Keratinocyte (primary cell): ENCODE results near the gene MEGF8. TPM values are rescaled to one million over a fixed set of nuclear protein-coding genes. Genes with fewer than 3 reads are reported as not detected.

ENCODE experiments used
- DNase-seq: peaks from one replicate; pipeline ENCODE4 v3.0.0-alpha.2; 2011; ENCODE audit warnings: low read depth, missing footprints, low spot score
- FAIRE-seq: peaks from 2 replicates; lab custom pipeline; 2011; peaks lifted over from hg19 to GRCh38; lab: Jason Lieb, UNC
- H2AFZ ChIP-seq: 2 replicates; pipeline ENCODE4 v1.6.0; 2012; ENCODE audit warnings: low read length, control low read depth, inconsistent platforms; ENCODE audit not compliant: control insufficient read depth
- H3K27ac ChIP-seq: 2 replicates; pipeline ENCODE4 v1.5.1; 2011; ENCODE audit warnings: low read length; ENCODE audit not compliant: control insufficient read depth, insufficient read depth
- H3K27me3 ChIP-seq: 3 replicates; pipeline ENCODE4 v1.6.0; 2011; ENCODE audit warnings: low read length; ENCODE audit not compliant: control insufficient read depth, insufficient read depth; ENCODE audit errors: extremely low read depth
- H3K36me3 ChIP-seq, 2 experiments: 2 replicates in 1 of 2; 3 replicates in 1 of 2; pipeline ENCODE4 v1.5.1; 2011; ENCODE audit warnings: low read length in 2 of 2, mild to moderate bottlenecking in 1 of 2; ENCODE audit not compliant: control insufficient read depth in 2 of 2, insufficient read depth in 2 of 2; ENCODE audit errors: extremely low read depth in 1 of 2
- H3K4me1 ChIP-seq: 3 replicates; pipeline ENCODE4 v1.5.1; 2011; ENCODE audit warnings: low read length; ENCODE audit not compliant: control insufficient read depth, insufficient read depth; ENCODE audit errors: extremely low read depth
- H3K4me2 ChIP-seq: 3 replicates; pipeline ENCODE4 v1.6.0; 2011; ENCODE audit warnings: low read depth, low read length; ENCODE audit not compliant: control insufficient read depth, insufficient read depth; ENCODE audit errors: extremely low read depth
- H3K4me3 ChIP-seq, 3 experiments: fragments of 200-600 bp in 1 of 3; sonication (generic) in 1 of 3; 2 replicates in 2 of 3; 3 replicates in 1 of 3; pipeline ENCODE4 v1.5.1; 2011 to 2016; ENCODE audit warnings: low read length in 3 of 3, mild to moderate bottlenecking in 3 of 3, control low read depth in 2 of 3, inconsistent platforms in 1 of 3, low read depth in 1 of 3, mixed read lengths in 1 of 3, mixed run types in 1 of 3, moderate library complexity in 1 of 3; ENCODE audit not compliant: control insufficient read depth in 2 of 3, insufficient read depth in 2 of 3; ENCODE audit errors: extremely low read depth in 1 of 3
- H3K79me2 ChIP-seq: 2 replicates; pipeline ENCODE4 v1.6.0; 2012; ENCODE audit warnings: low read length; ENCODE audit not compliant: control insufficient read depth, insufficient read depth
- H3K9ac ChIP-seq: 3 replicates; pipeline ENCODE4 v1.6.0; 2011; ENCODE audit warnings: low read length; ENCODE audit not compliant: control insufficient read depth, insufficient read depth; ENCODE audit errors: extremely low read depth
- H3K9me1 ChIP-seq: 3 replicates; pipeline ENCODE4 v1.6.0; 2011; ENCODE audit warnings: low read length; ENCODE audit not compliant: control insufficient read depth, insufficient read depth; ENCODE audit errors: extremely low read depth
- H3K9me3 ChIP-seq: 2 replicates; pipeline ENCODE4 v1.5.1; 2012; ENCODE audit warnings: low read depth, low read length; ENCODE audit not compliant: control insufficient read depth
- H4K20me1 ChIP-seq: 3 replicates; pipeline ENCODE4 v1.6.0; 2011; ENCODE audit warnings: low read length; ENCODE audit not compliant: control insufficient read depth, insufficient read depth; ENCODE audit errors: extremely low read depth
- EZH2 ChIP-seq: IDR thresholded peaks from one replicate; pipeline ENCODE4 v1.6.1; 2012; ENCODE audit warnings: inconsistent platforms, mild to moderate bottlenecking, low read length, moderate library complexity
- dilution Hi-C: fragments of 300-500 bp; cut with MboI; formaldehyde crosslinking; loops from one replicate; pipeline ENCODE4 v1.7.0; 2020; ENCODE audit warnings: low sequenced_read_pairs; ENCODE audit not compliant: extremely low pct_ligation_motif_present
- polyA plus RNA-seq, 5 experiments: library from polyadenylated mRNA; depleted of rRNA in 3 of 5; stranded (reverse) in 3 of 5; stranded (forward) in 1 of 5; unstranded in 1 of 5; fragments of >200 nt; gene quantifications; 1 replicate in 1 of 5; 2 replicates in 3 of 5; 3 replicates in 1 of 5; pipeline versions ENCODE4 v1.2.1 to v1.2.3, GENCODE V29; 2011 to 2012; ENCODE audit warnings: missing spikeins in 2 of 5, low read depth in 1 of 5, low replicate concordance in 1 of 5
- TF ChIP-seq, protein P1 (sequence below), 3 experiments: IDR thresholded peaks in 1 of 3; conservative IDR thresholded peaks in 1 of 3; optimal IDR thresholded peaks in 1 of 3; 2 replicates in 2 of 3; 3 replicates in 1 of 3; pipeline versions ENCODE3 to v1.5.1; 2011; ENCODE audit warnings: low read length in 3 of 3, mild to moderate bottlenecking in 3 of 3, moderate library complexity in 2 of 3, control low read depth in 1 of 3, inconsistent platforms in 1 of 3; ENCODE audit not compliant: insufficient read depth in 2 of 3; ENCODE audit errors: extremely low read depth in 1 of 3

Gene MEGF8
- polyA plus RNA-seq, 1 donor (not counting 4 experiments of a cell fraction or from before 2014, with no cell fraction given): 4.1 TPM

GRCh38 chr19:42370626-42371175 lies 45.3 kb downstream of the MEGF8 start:
- TF ChIP-seq, protein P1, sequence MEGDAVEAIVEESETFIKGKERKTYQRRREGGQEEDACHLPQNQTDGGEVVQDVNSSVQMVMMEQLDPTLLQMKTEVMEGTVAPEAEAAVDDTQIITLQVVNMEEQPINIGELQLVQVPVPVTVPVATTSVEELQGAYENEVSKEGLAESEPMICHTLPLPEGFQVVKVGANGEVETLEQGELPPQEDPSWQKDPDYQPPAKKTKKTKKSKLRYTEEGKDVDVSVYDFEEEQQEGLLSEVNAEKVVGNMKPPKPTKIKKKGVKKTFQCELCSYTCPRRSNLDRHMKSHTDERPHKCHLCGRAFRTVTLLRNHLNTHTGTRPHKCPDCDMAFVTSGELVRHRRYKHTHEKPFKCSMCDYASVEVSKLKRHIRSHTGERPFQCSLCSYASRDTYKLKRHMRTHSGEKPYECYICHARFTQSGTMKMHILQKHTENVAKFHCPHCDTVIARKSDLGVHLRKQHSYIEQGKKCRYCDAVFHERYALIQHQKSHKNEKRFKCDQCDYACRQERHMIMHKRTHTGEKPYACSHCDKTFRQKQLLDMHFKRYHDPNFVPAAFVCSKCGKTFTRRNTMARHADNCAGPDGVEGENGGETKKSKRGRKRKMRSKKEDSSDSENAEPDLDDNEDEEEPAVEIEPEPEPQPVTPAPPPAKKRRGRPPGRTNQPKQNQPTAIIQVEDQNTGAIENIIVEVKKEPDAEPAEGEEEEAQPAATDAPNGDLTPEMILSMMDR (optimal IDR thresholded peaks at IDR 0.05 in 1 of 3, IDR thresholded peaks at IDR 0.05 in 1 of 3, conservative IDR thresholded peaks at IDR 0.05 in 1 of 3; ENCODE audit: extremely low read depth in 1 of 3, insufficient read depth in 2 of 3, low read length in 3 of 3): no peak
- TF ChIP-seq EZH2: no peak
- Histone ChIP-seq H4K20me1 (no peaks in the 10 kb centered on the region), H3K4me1 (no peaks in the 10 kb centered on the region), H3K9me1 (no peaks in the 10 kb centered on the region), H3K36me3 (peaks cover 0 to 5% of the 10 kb centered on the region in 2 experiments), H2AFZ (no peak overlapping the region), H3K27me3 (no peaks in the 10 kb centered on the region), H3K79me2 (no peaks in the 10 kb centered on the region), H3K9me3 (no peaks in the 10 kb centered on the region), H3K4me2 (no peak overlapping the region), H3K9ac (no peak overlapping the region), H3K4me3 (no peak overlapping the region), H3K27ac (no peak overlapping the region)
- no peak for FAIRE-seq
- DNase-seq: no peak
- dilution Hi-C loops: no loop called here

DNA sequence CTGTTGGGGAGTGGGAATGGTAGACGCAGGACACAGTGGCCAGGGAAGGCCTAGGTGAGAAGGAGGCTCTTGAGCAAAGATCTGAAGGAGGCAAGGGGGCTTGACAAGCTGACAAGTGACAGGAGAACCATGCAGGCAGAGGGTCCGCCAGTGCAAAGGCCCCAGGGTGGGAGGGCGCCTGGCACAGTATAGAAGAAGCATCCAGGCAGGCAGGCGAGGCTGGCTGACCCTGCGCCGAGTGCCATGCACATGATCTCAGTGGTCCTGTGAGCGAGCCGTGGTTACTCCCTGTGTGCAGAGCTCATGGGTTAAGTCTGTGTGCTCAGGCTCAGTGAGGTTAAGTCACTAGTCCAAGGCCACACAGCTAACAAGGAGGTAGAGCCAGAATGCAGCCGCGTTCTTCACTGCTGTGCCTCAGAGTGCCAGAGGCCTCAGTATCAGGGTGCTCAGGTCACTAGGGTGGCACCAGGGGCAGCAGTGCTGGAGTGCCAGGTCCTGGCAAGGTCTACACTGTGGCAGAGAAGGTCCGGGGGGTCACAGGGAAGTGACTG lies 49.5 kb downstream of the MEGF8 start:
- no peaks in the 10 kb centered on the region for H3K27me3 ChIP-seq
- no peak overlapping the region for H3K27ac ChIP-seq
- FAIRE-seq (no peak), DNase-seq (no peak)
- H3K4me2 ChIP-seq: no peak overlapping the region
- H4K20me1 ChIP-seq: no peaks in the 10 kb centered on the region
- dilution Hi-C loops: no loop called here
- H3K4me1 ChIP-seq: peaks cover 6% of the 10 kb centered on the region
- H3K9me1 ChIP-seq: no peaks in the 10 kb centered on the region
- H3K9ac ChIP-seq: no peak overlapping the region
- H2AFZ ChIP-seq: no peak overlapping the region
- TF ChIP-seq, protein P1 (optimal IDR thresholded peaks at IDR 0.05 in 1 of 3, IDR thresholded peaks at IDR 0.05 in 1 of 3, conservative IDR thresholded peaks at IDR 0.05 in 1 of 3; ENCODE audit: extremely low read depth in 1 of 3, insufficient read depth in 2 of 3, low read length in 3 of 3): no peak
- no peak for TF ChIP-seq EZH2
- no peaks in the 10 kb centered on the region for H3K9me3 ChIP-seq
- no peak overlapping the region for H3K4me3 ChIP-seq
- H3K79me2 ChIP-seq: no peaks in the 10 kb centered on the region
- H3K36me3 ChIP-seq: peaks cover 0 to 4% of the 10 kb centered on the region in 2 experiments
